ENCODE measurements around the gene KCND3. TPM values are rescaled to one million over a fixed set of nuclear protein-coding genes. Genes with fewer than 3 reads are reported as not detected.

Gene KCND3
- polyA plus RNA-seq, 3 donors, result not detected

DNA sequence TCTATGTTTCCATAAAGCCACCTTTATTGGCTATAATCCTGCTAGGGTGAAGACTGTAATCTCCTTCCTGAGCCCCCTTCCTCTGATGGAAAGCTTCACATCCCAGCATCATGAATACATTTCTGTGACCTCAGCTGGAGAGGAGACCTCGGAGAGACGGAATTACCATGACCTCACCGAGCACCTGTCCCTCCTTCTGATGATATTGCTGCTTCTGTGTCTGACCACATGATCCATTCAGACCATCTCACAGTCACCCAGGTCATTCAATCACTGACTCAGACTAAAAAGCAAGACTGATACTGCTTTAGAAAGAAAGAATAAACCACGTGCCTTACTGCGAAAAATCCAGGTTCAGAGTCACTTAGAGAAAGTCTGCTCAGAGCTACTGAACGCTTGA, 8.8 kb downstream of the KCND3 start:
- Histone ChIP-seq H3K27ac (ENCODE audit: low read depth in 1 of 2, low read length in 2 of 2) (no peak overlapping the region), H3K36me3 (replicated peaks in 1 of 2; ENCODE audit: control insufficient read depth in 1 of 2, insufficient read depth in 2 of 2, low read length in 2 of 2) (no peaks in the 10 kb centered on the region), H3K27me3 (ENCODE audit: control insufficient read depth in 2 of 2, insufficient read depth in 2 of 2, low read length in 2 of 2) (peaks cover 2 to 3% of the 10 kb centered on the region in 2 donors), H3K9ac (ENCODE audit: insufficient read depth, low read length, poor library complexity, severe bottlenecking) (no peak overlapping the region), H3K4me1 (ENCODE audit: control insufficient read depth in 1 of 2, insufficient read depth in 2 of 2, low read length in 2 of 2) (no peaks in the 10 kb centered on the region), H3K4me2 (replicated peaks; ENCODE audit: extremely low read depth, low read length, poor library complexity, severe bottlenecking) (no peak overlapping the region), H4K20me1 (ENCODE audit: insufficient read depth, low read length) (no peaks in the 10 kb centered on the region), H3K9me3 (replicated peaks in 1 of 2; ENCODE audit: control insufficient read depth in 1 of 2, insufficient read depth in 1 of 2, low read length in 2 of 2) (no peaks in the 10 kb centered on the region), H3K79me2 (ENCODE audit: insufficient read depth, low read length) (no peaks in the 10 kb centered on the region), H2AFZ (ENCODE audit: insufficient read depth, low read depth, low read length, poor library complexity, severe bottlenecking) (no peak overlapping the region), H3K4me3 (replicated peaks in 1 of 3; ENCODE audit: low read depth in 2 of 3, low read length in 3 of 3) (no peak overlapping the region)
- peaks cover 1 to 35% (median 9%) of the 10 kb centered on the region in 3 donors for H3K27me3 Mint-ChIP-seq (ENCODE audit: low read depth in 3 of 3)
- H3K27ac Mint-ChIP-seq, result peak overlapping the region in 1 of 7 donors; percentile 41
- H3K4me1 Mint-ChIP-seq, result no peaks in the 10 kb centered on the region
- no peaks in the 10 kb centered on the region for H3K36me3 Mint-ChIP-seq
- intact Hi-C loops (cut with micrococcal nuclease), result no loop called here
- H3K4me3 Mint-ChIP-seq, result no peak overlapping the region
- peaks cover 0 to 2% (median 0%) of the 10 kb centered on the region in 7 donors for H3K9me3 Mint-ChIP-seq
- no peak for DNase-seq
- 94% methylated on average over 3 of the region's 6 CpGs for WGBS (ENCODE audit: insufficient coverage)
- TF ChIP-seq, protein P1, sequence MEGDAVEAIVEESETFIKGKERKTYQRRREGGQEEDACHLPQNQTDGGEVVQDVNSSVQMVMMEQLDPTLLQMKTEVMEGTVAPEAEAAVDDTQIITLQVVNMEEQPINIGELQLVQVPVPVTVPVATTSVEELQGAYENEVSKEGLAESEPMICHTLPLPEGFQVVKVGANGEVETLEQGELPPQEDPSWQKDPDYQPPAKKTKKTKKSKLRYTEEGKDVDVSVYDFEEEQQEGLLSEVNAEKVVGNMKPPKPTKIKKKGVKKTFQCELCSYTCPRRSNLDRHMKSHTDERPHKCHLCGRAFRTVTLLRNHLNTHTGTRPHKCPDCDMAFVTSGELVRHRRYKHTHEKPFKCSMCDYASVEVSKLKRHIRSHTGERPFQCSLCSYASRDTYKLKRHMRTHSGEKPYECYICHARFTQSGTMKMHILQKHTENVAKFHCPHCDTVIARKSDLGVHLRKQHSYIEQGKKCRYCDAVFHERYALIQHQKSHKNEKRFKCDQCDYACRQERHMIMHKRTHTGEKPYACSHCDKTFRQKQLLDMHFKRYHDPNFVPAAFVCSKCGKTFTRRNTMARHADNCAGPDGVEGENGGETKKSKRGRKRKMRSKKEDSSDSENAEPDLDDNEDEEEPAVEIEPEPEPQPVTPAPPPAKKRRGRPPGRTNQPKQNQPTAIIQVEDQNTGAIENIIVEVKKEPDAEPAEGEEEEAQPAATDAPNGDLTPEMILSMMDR (IDR thresholded peaks at IDR 0.05), result no peak

DNA sequence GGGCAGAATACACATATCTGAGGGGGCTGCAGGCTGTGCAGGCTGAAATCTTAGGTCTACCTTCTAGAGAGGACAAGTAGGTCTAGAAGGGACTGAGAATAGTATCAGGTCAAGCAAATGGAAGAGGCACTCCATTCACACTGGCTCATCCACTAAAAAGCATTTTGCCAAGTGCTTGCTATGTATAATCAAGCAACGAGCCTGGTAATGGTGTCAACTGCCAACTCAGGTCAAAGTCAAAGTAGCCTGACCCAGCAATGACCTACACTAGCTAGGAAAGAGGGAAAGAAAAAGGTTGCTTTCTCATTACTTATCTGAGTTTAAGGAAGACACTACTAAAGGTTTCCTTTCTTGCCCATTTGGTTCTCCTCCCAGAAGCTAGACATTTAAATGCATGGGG, 10.8 kb downstream of the KCND3 start:
- H3K4me2 ChIP-seq (replicated peaks; ENCODE audit: extremely low read depth, low read length, poor library complexity, severe bottlenecking), result no peak overlapping the region
- H4K20me1 ChIP-seq (ENCODE audit: insufficient read depth, low read length), result no peaks in the 10 kb centered on the region
- peaks cover 0 to 8% of the 10 kb centered on the region in 2 donors for H3K27me3 ChIP-seq (ENCODE audit: control insufficient read depth in 2 of 2, insufficient read depth in 2 of 2, low read length in 2 of 2)
- no peaks in the 10 kb centered on the region for H3K79me2 ChIP-seq (ENCODE audit: insufficient read depth, low read length)
- H3K27me3 Mint-ChIP-seq (ENCODE audit: low read depth in 3 of 3), result peaks cover 1 to 29% (median 9%) of the 10 kb centered on the region in 3 donors
- no peaks in the 10 kb centered on the region for H3K4me1 Mint-ChIP-seq
- no peak overlapping the region for H2AFZ ChIP-seq (ENCODE audit: insufficient read depth, low read depth, low read length, poor library complexity, severe bottlenecking)
- H3K9me3 ChIP-seq (replicated peaks in 1 of 2; ENCODE audit: control insufficient read depth in 1 of 2, insufficient read depth in 1 of 2, low read length in 2 of 2), result no peaks in the 10 kb centered on the region
- no peak for DNase-seq
- H3K4me3 Mint-ChIP-seq, result no peak overlapping the region
- H3K36me3 ChIP-seq (replicated peaks in 1 of 2; ENCODE audit: control insufficient read depth in 1 of 2, insufficient read depth in 2 of 2, low read length in 2 of 2), result no peaks in the 10 kb centered on the region
- no peak overlapping the region for H3K27ac Mint-ChIP-seq
- H3K9ac ChIP-seq (ENCODE audit: insufficient read depth, low read length, poor library complexity, severe bottlenecking), result no peak overlapping the region
- H3K4me3 ChIP-seq (replicated peaks in 1 of 3; ENCODE audit: low read depth in 2 of 3, low read length in 3 of 3), result no peak overlapping the region
- no peaks in the 10 kb centered on the region for H3K36me3 Mint-ChIP-seq
- intact Hi-C loops (cut with micrococcal nuclease), result no loop called here
- no CpG with 5 or more reads among the region's 1 CpG for WGBS (ENCODE audit: insufficient coverage)
- TF ChIP-seq, protein P1 (IDR thresholded peaks at IDR 0.05), result no peak
- H3K9me3 Mint-ChIP-seq, result peaks cover 0 to 2% (median 0%) of the 10 kb centered on the region in 7 donors
- no peaks in the 10 kb centered on the region for H3K4me1 ChIP-seq (ENCODE audit: control insufficient read depth in 1 of 2, insufficient read depth in 2 of 2, low read length in 2 of 2)
- no peak overlapping the region for H3K27ac ChIP-seq (ENCODE audit: low read depth in 1 of 2, low read length in 2 of 2)

All from CD14-positive monocyte (primary cell).